Testis (tissue), 3 donors: Measurements from ENCODE around the gene PACSIN2. TPM values are rescaled to one million over a fixed set of nuclear protein-coding genes. Genes with fewer than 3 reads are reported as not detected.
"Not testable (repeated sequence)": the region's sequence is repeated elsewhere in the genome, so short reads cannot be mapped to it uniquely, and the experiment has no call there.

Experiments
- DNase-seq: peaks from one replicate; pipeline ENCODE4 v3.0.0-alpha.2; 2019
- H3K27ac ChIP-seq, 2 donors: fragments of 200-600 bp; sonication (generic); one replicate each; pipeline ENCODE4 v1.5.1; 2019
- H3K27me3 ChIP-seq: fragments of 200-600 bp; sonication (generic); one replicate; pipeline ENCODE4 v1.5.1; 2019
- H3K36me3 ChIP-seq: fragments of 200-600 bp; sonication (generic); one replicate; pipeline ENCODE4 v1.5.1; 2017; ENCODE audit warnings: low read depth; ENCODE audit errors: missing control alignments
- H3K4me1 ChIP-seq: fragments of 200-600 bp; sonication (generic); one replicate; pipeline ENCODE4 v1.5.1; 2019
- H3K4me3 ChIP-seq, 2 donors: fragments of 200-600 bp; sonication (generic); one replicate each; pipeline ENCODE4 v1.5.1; 2017 to 2019
- H3K9me3 ChIP-seq: fragments of 200-600 bp; sonication (generic); one replicate; pipeline ENCODE4 v1.5.1; 2017
- CTCF ChIP-seq, 3 experiments: fragments of 450-650 bp in 2 of 3; fragments of 200-600 bp in 1 of 3; sonication (generic) in 1 of 3; IDR thresholded peaks; one replicate each; pipeline ENCODE4 v1.5.1; 2016 to 2019; ENCODE audit warnings: antibody characterized with exemption in 3 of 3, mild to moderate bottlenecking in 2 of 3, moderate library complexity in 1 of 3
- POLR2A ChIP-seq: fragments of 450-650 bp; IDR thresholded peaks from one replicate; pipeline ENCODE4 v1.6.1; 2017; ENCODE audit warnings: antibody characterized with exemption, mild to moderate bottlenecking, moderate library complexity
- WGBS, 2 donors: methylation state at CpG; one replicate each; pipeline ENCODE4 v1.1.5; 2018; 5-methylcytosine and 5-hydroxymethylcytosine counted together
- intact Hi-C: fragments of 100-400 bp; cut with DNase I; formaldehyde crosslinking; loops from one replicate; pipeline ENCODE4 v1.15.1; 2023; ENCODE audit warnings: low total_unique reads
- polyA plus RNA-seq: library from polyadenylated mRNA; stranded (reverse); fragments of 350-450 nt; fragmentation: Illumina TruSeq; extraction: RNeasy Lipid Tissue Mini Kit (QIAGEN cat#74804); gene quantifications from one replicate; pipeline ENCODE4 v1.2.3, GENCODE V29; 2014; ENCODE audit warnings: low read depth, low replicate concordance; ENCODE audit not compliant: insufficient read depth
- total RNA-seq, 2 donors: library from RNA; depleted of rRNA; stranded (reverse); fragments of >200 nt; gene quantifications; one replicate each; pipeline ENCODE4 v1.2.3, GENCODE V29; 2016

Gene PACSIN2
- total and polyA plus RNA-seq, 3 donors from 2014 or later: 43.5 to 45.6 (median 43.6) TPM

GRCh38 chr22:42919199-42919598 is 95.8 kb downstream of the PACSIN2 start:
- Histone ChIP-seq H3K36me3 (no peaks in the 10 kb centered on the region), H3K4me1 (peaks cover 3% of the 10 kb centered on the region), H3K4me3 (no peak overlapping the region), H3K27ac (no peak overlapping the region), H3K27me3 (no peaks in the 10 kb centered on the region), H3K9me3 (no peaks in the 10 kb centered on the region)
- TF ChIP-seq CTCF (IDR thresholded peaks at IDR 0.05) (no peak), POLR2A (no peak)
- intact Hi-C loops: loop anchor here (10.0 kb wide), 1 partner anchor 56 kb away; no protein-coding TSS in a partner anchor
- DNase-seq: no peak
- WGBS, 2 donors: 63 to 79% methylated on average over 6 of the region's 6 CpGs

GRCh38 chr22:42918500-42918899 is 96.4 kb downstream of the PACSIN2 start:
- TF ChIP-seq POLR2A (no peak), CTCF (IDR thresholded peaks at IDR 0.05) (no peak)
- H3K9me3 ChIP-seq: no peaks in the 10 kb centered on the region
- no peak overlapping the region for H3K4me3 ChIP-seq
- no peaks in the 10 kb centered on the region for H3K27me3 ChIP-seq
- intact Hi-C loops: loop anchor here (10.0 kb wide), 1 partner anchor 56 kb away; no protein-coding TSS in a partner anchor
- H3K36me3 ChIP-seq: no peaks in the 10 kb centered on the region
- WGBS, 2 donors: 92 to 94% methylated on average over 4 of the region's 4 CpGs
- peaks cover 3% of the 10 kb centered on the region for H3K4me1 ChIP-seq
- no peak for DNase-seq
- no peak overlapping the region for H3K27ac ChIP-seq

- not testable (repeated sequence) for H3K36me3 ChIP-seq, DNase-seq, H3K4me3 ChIP-seq, H3K4me1 ChIP-seq, H3K9me3 ChIP-seq, H3K27ac ChIP-seq, H3K27me3 ChIP-seq
- intact Hi-C loops: loop anchor here (10.0 kb wide), 1 partner anchor 57 kb away; no protein-coding TSS in a partner anchor
- WGBS, 2 donors: 97 to 98% methylated on average over 6 of the region's 6 CpGs
Observed at GRCh38 chr22:42917358-42917757, 97.6 kb downstream of the PACSIN2 start.

- Histone ChIP-seq H3K4me3 (no peak overlapping the region), H3K9me3 (no peaks in the 10 kb centered on the region), H3K4me1 (peaks cover 3% of the 10 kb centered on the region), H3K27me3 (no peaks in the 10 kb centered on the region), H3K36me3 (no peaks in the 10 kb centered on the region), H3K27ac (no peak overlapping the region)
- 83 to 88% methylated on average over 16 to 17 of the region's 17 CpGs for WGBS, 2 donors
- intact Hi-C loops: loop anchor here (10.0 kb wide), 1 partner anchor 59 kb away; no protein-coding TSS in a partner anchor
- no peak for DNase-seq
- TF ChIP-seq POLR2A (no peak), CTCF (IDR thresholded peaks at IDR 0.05) (no peak)
Observed at GRCh38 chr22:42915980-42916765, 98.8 kb downstream of the PACSIN2 start.

GRCh38 chr22:42914511-42915076 is 100.4 kb downstream of the PACSIN2 start:
- 89 to 98% methylated on average over 6 of the region's 6 CpGs for WGBS, 2 donors
- Histone ChIP-seq H3K27me3 (no peaks in the 10 kb centered on the region), H3K9me3 (no peaks in the 10 kb centered on the region), H3K27ac (no peak overlapping the region), H3K4me1 (peaks cover 3% of the 10 kb centered on the region), H3K4me3 (no peak overlapping the region), H3K36me3 (no peaks in the 10 kb centered on the region)
- intact Hi-C loops: loop anchor here (10.0 kb wide), 1 partner anchor 60 kb away; no protein-coding TSS in a partner anchor
- TF ChIP-seq CTCF (IDR thresholded peaks at IDR 0.05): no peak
- no peak for TF ChIP-seq POLR2A
- DNase-seq: no peak
